SJSA1 (cell line): ENCODE results near the gene VEGFB. TPM values are rescaled to one million over a fixed set of nuclear protein-coding genes. Genes with fewer than 3 reads are reported as not detected.
A peak's percentile ranks its signal among the peaks of the same experiment; 100 is the strongest.

ENCODE experiments used
- DNase-seq, 2 experiments: peaks; one replicate each; pipeline ENCODE4 v3.0.0-alpha.2; 2015 to 2020; ENCODE audit warnings: low spot score in 2 of 2, low read depth in 1 of 2
- H3K27ac ChIP-seq: fragments of 250-450 bp; sonication (Bioruptor Pico); 2 replicates; pipeline ENCODE4 v1.5.1; 2020; ENCODE audit warnings: mild to moderate bottlenecking, moderate library complexity
- H3K27me3 ChIP-seq: fragments of 250-450 bp; sonication (Bioruptor Pico); replicated peaks from 2 replicates; pipeline ENCODE4 v1.5.1; 2020; ENCODE audit warnings: mild to moderate bottlenecking, moderate library complexity
- H3K36me3 ChIP-seq: fragments of 250-450 bp; sonication (Bioruptor Pico); 2 replicates; pipeline ENCODE4 v1.5.1; 2020; ENCODE audit warnings: mild to moderate bottlenecking
- H3K4me1 ChIP-seq: fragments of 250-450 bp; sonication (Bioruptor Pico); replicated peaks from 2 replicates; pipeline ENCODE4 v1.6.1; 2021; ENCODE audit warnings: mild to moderate bottlenecking
- H3K4me3 ChIP-seq: fragments of 250-450 bp; sonication (Bioruptor Pico); 2 replicates; pipeline ENCODE4 v1.5.1; 2020; ENCODE audit warnings: mild to moderate bottlenecking
- H3K9me3 ChIP-seq: fragments of 250-450 bp; sonication (Bioruptor Pico); replicated peaks from 2 replicates; pipeline ENCODE4 v1.5.1; 2020; ENCODE audit warnings: mild to moderate bottlenecking
- total RNA-seq: library from RNA; depleted of rRNA; stranded (reverse); fragments of >200 nt; shearing (Covaris generic); gene quantifications from 2 replicates; pipeline ENCODE4 v1.2.3, GENCODE V29; 2014

VEGFB gene
- total RNA-seq, 1 experiment from 2014 or later, result 13.0 TPM

GRCh38 chr11:64268893-64269539, 34.6 kb downstream of the VEGFB start:
- H3K27me3 ChIP-seq, result no peaks in the 10 kb centered on the region
- DNase-seq, result peak; percentile 73 to 83
- H3K9me3 ChIP-seq, result no peaks in the 10 kb centered on the region
- peak overlapping the region; percentile 49 for H3K4me3 ChIP-seq
- H3K4me1 ChIP-seq, result peaks cover 26% of the 10 kb centered on the region
- H3K36me3 ChIP-seq, result peaks cover 54% of the 10 kb centered on the region
- H3K27ac ChIP-seq, result peak overlapping the region; percentile 68

GRCh38 chr11:64269540-64270220, 35.3 kb downstream of the VEGFB start:
- Histone ChIP-seq H3K4me3 (peak overlapping the region; percentile 49), H3K4me1 (peaks cover 26% of the 10 kb centered on the region), H3K27me3 (no peaks in the 10 kb centered on the region), H3K9me3 (no peaks in the 10 kb centered on the region), H3K27ac (peak overlapping the region; percentile 68), H3K36me3 (peaks cover 47% of the 10 kb centered on the region)
- DNase-seq, result peak; percentile 100

GRCh38 chr11:64275031-64275800, 40.8 kb downstream of the VEGFB start:
- Histone ChIP-seq H3K4me1 (peaks cover 11% of the 10 kb centered on the region), H3K27ac (no peak overlapping the region), H3K4me3 (no peak overlapping the region), H3K9me3 (no peaks in the 10 kb centered on the region), H3K36me3 (peaks cover 50% of the 10 kb centered on the region), H3K27me3 (no peaks in the 10 kb centered on the region)
- DNase-seq, result no peak

- Histone ChIP-seq H3K4me1 (peaks cover 7% of the 10 kb centered on the region), H3K36me3 (peaks cover 46% of the 10 kb centered on the region), H3K27me3 (no peaks in the 10 kb centered on the region), H3K27ac (no peak overlapping the region), H3K9me3 (no peaks in the 10 kb centered on the region), H3K4me3 (no peak overlapping the region)
- DNase-seq, result no peak
Measured at GRCh38 chr11:64275841-64276240, 41.5 kb downstream of the VEGFB start.

- Histone ChIP-seq H3K9me3 (no peaks in the 10 kb centered on the region), H3K36me3 (peaks cover 47% of the 10 kb centered on the region), H3K4me3 (no peak overlapping the region), H3K27ac (no peak overlapping the region), H3K4me1 (peaks cover 2% of the 10 kb centered on the region), H3K27me3 (no peaks in the 10 kb centered on the region)
- no peak for DNase-seq
Measured at GRCh38 chr11:64276653-64277431, 42.5 kb downstream of the VEGFB start.

- DNase-seq, result no peak
- no peak overlapping the region for H3K27ac ChIP-seq
- H3K36me3 ChIP-seq, result peaks cover 57% of the 10 kb centered on the region
- H3K27me3 ChIP-seq, result no peaks in the 10 kb centered on the region
- H3K9me3 ChIP-seq, result no peaks in the 10 kb centered on the region
- no peak overlapping the region for H3K4me3 ChIP-seq
- peaks cover 5% of the 10 kb centered on the region for H3K4me1 ChIP-seq
Measured at GRCh38 chr11:64278576-64279190, 44.3 kb downstream of the VEGFB start.

- Histone ChIP-seq H3K27me3 (no peaks in the 10 kb centered on the region), H3K4me1 (peaks cover 20% of the 10 kb centered on the region), H3K9me3 (no peaks in the 10 kb centered on the region), H3K4me3 (no peak overlapping the region), H3K27ac (no peak overlapping the region), H3K36me3 (peaks cover 43% of the 10 kb centered on the region)
- DNase-seq, result no peak
Measured at GRCh38 chr11:64281957-64282770, 47.8 kb downstream of the VEGFB start.

GRCh38 chr11:64283092-64283491, 48.7 kb downstream of the VEGFB start:
- peaks cover 20% of the 10 kb centered on the region for H3K4me1 ChIP-seq
- no peak overlapping the region for H3K4me3 ChIP-seq
- DNase-seq, result no peak
- no peak overlapping the region for H3K27ac ChIP-seq
- no peaks in the 10 kb centered on the region for H3K27me3 ChIP-seq
- no peaks in the 10 kb centered on the region for H3K9me3 ChIP-seq
- peaks cover 34% of the 10 kb centered on the region for H3K36me3 ChIP-seq

- DNase-seq, result peak; percentile 97
Measured at GRCh38 chr11:64284048-64284961, 49.9 kb downstream of the VEGFB start, which contains the start of gene BAD. Gene BAD (minus strand): TSS chr11:64284665. CDS start chr11:64284368, 297 bp downstream.

GRCh38 chr11:64284962-64285884, 50.8 kb downstream of the VEGFB start, which contains the start of gene GPR137:
Gene GPR137 (plus strand): TSS chr11:64285848. CDS start chr11:64286525, 677 bp downstream.
- H3K36me3 ChIP-seq, result peaks cover 24% of the 10 kb centered on the region
- H3K4me1 ChIP-seq, result peaks cover 20% of the 10 kb centered on the region
- H3K9me3 ChIP-seq, result no peaks in the 10 kb centered on the region
- peak; percentile 84 to 98 for DNase-seq
- peak within 1 kb of the TSS; percentile 95 for H3K4me3 ChIP-seq
- peaks cover 3% of the 10 kb centered on the region for H3K27me3 ChIP-seq
- H3K27ac ChIP-seq, result peak within 1 kb of the TSS; percentile 77

More at GRCh38 chr11:64284048-64284961, 49.9 kb downstream of the VEGFB start, which contains the start of gene BAD:
- no peaks in the 10 kb centered on the region for H3K27me3 ChIP-seq
- H3K4me3 ChIP-seq, result peak within 1 kb of the TSS; percentile 95
- peaks cover 20% of the 10 kb centered on the region for H3K4me1 ChIP-seq
- no peaks in the 10 kb centered on the region for H3K9me3 ChIP-seq
- peaks cover 25% of the 10 kb centered on the region for H3K36me3 ChIP-seq
- peak within 1 kb of the TSS; percentile 77 for H3K27ac ChIP-seq
